NCI-H2196 treated with DMSO at 0.1 percent for 48 hours (cell line): ENCODE results near the gene SLC35D2.
"Not testable (repeated sequence)": the region's sequence is repeated elsewhere in the genome, so short reads cannot be mapped to it uniquely, and the experiment has no call there.

ENCODE experiments used
- DNase-seq: peaks from one replicate; lab custom pipeline; 2025; ENCODE audit not compliant: unreplicated experiment; lab: John Stamatoyannopoulos, UW

SLC35D2 gene

DNA sequence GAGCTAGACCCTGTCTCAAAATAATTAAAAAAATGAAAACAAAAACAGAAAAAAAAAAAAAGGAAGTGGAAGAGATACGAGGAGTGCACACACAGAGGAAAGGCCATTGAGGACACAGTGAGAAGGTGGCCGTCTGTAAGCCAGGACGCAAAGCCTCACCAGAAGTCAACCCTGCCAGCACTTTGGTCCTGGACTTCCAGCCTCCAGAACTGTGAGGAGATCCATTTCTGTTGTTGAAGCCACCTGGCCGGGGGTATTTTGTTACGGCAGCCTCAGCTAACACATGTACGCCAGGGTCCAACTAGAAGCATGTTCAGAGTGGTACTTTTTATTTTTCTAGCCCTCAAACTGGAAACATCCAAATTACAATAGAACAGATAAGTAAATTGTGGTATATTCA, 21.8 kb downstream of the SLC35D2 start:
- DNase-seq = no peak

DNA sequence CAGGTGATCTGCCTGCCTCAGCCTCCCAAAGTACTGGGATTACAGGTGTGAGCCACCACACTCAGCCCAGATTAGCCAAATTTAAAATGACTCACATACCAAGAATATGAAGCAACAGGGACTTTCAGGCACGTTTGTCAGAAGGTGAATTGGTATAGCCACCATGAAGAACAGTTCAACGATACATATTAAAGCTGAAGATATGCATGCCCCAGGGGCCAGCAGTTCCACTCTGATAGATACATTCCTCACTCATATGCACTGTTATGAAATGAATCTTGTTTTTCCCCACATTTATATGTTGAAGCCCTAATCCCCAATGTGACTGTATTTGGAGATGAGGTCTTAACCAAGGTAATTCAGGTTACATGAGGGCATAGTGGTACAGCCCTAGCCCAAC, 22.5 kb downstream of the SLC35D2 start:
- DNase-seq = no peak

DNA sequence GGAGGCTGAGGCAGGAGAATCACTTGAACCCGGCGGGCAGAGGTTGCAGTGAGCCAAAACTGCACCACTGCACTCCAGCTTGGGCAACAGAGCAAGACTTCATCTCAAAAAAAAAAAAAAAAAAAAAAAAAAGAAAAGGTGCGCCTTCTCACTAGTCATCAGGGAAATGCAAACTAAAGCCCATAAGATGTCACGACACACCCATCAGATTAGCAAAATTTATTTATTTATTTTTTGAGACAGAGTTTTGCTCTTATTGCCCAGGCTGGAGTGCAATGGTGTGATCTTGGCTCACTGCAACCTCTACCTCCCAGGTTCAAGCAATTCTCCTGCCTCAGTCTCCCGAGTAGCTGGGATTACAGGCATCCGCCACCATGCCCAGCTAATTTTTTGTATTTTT, 23.0 kb downstream of the SLC35D2 start:
- DNase-seq = not testable (repeated sequence)

DNA sequence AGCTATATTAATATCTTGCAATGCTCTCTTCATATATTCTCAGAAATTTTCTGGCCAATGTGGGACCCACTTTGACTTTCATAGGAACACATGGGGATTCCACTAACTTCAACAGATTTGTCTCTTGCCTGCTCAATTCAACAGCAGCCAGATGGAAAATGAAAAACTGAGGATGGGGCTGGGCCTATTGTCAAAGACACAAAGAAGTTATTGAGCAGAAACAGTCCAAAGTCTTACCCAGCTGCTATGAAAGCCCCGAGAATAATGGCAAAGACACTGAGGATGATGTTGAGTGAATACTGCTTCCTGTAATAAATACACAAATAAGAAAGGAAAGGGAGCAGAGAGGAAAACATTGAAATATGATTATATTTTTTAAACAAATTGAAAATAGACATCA, 32.6 kb downstream of the SLC35D2 start:
- DNase-seq = no peak

DNA sequence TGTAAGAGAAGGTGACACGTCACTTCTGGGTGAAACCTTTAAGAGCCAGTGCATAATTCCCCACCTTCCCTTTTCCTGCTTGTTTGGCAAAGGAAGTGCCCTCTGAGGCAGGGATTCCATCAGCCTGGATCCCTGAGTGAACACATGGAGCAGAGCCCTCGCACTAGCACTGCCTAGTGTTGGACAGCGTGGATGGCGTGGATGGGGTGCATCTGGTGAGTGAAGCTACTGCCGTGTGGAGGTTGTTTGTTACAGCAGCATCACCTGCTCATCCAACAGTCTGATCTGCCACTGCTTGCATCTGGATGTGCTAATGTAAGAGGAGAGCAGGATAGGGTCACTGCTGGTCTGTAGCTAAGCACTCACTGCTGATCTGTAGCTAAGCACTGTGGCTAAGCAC, 35.2 kb downstream of the SLC35D2 start:
- no peak for DNase-seq

DNA sequence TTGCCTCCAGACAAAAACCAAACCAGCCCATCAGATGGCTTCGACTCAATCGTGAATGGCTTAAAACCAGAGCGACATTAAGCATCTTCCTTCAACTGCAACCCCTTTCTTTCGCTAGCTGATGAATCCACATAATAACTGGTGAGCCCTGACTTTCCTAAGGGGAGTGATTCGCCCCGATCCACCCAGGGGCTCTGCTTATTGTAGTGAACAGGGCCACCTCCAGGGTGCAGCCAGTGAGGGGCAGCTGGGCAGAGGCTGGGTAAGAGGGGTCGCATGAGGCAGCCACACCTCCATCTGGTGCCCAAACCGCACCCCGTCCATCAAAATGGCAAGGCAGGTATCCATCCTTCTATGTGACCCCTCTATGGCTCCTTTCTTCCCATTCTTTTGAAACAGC, 38.0 kb downstream of the SLC35D2 start:
- no peak for DNase-seq

DNA sequence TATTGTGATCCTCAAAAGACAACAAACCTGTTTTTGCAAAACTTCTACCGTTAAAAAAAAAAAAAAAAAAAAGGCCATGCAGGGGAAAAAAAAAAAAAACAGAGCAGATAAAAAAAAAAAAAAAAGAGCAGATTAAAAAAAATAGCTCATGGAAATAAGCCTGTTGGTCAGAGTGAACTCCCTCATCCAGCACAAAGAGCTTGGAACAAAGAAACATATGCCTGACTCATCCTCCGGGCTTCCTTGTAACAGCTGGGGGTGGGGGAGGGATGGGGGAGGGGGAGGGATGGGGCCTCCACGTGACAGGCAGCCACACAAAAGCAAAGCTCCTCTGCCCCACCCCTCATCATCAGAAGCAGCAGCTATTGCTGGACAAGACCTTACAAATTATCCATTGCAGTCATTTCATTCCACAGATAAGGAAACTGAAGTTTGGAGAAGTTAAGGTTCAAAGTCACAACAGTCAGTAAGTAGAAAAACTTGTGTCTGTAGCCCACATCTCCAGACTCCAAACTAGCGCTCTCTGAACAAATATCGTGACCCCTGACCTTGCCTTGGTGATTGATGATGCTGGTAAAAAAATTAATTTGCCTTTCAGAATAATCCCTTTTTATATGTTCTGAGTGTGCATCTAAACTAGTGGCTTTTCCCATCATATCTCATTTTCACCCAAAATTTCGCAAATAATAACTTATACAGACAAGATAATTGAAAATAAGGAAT, 38.9 kb downstream of the SLC35D2 start:
- DNase-seq = peak; percentile 27

DNA sequence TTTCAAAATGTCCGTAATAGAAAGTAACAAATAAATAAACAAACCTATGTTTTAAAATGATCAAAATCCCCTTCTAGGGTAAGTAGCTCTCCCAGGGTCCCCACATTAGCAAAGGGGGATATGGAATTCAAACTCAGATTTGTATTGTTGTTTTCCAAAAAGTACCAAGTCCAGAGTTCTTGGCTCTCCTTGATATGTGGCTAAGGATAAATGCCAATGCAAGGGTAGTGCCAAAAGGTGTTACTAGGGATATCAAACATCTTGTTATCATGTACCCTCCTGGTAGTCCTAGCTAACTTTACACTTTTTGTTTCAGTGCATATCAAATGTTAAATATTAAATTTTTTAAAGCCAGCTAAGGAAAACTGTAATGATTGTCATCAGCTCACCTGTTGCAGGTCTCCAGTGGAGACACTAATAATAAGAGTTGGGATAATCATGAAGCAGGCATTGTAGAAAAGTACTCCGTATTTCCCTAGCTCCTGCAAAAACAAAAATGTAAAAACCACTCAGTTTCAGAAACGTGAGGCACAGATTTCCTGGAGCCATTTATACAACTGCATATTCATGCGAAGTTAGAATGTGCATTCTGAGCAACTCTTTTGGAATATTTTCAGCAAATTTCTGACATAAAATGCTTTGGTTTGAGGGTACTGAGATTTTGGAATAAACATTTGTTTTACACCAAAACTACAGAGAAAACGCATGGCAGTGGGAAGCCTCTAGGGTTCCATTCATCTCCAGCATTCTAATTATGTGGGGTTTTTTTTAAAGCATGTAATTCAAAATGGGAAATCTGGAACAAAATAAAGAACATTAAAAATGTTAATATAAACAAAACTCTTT, 39.8 kb downstream of the SLC35D2 start:
- no peak for DNase-seq

DNA sequence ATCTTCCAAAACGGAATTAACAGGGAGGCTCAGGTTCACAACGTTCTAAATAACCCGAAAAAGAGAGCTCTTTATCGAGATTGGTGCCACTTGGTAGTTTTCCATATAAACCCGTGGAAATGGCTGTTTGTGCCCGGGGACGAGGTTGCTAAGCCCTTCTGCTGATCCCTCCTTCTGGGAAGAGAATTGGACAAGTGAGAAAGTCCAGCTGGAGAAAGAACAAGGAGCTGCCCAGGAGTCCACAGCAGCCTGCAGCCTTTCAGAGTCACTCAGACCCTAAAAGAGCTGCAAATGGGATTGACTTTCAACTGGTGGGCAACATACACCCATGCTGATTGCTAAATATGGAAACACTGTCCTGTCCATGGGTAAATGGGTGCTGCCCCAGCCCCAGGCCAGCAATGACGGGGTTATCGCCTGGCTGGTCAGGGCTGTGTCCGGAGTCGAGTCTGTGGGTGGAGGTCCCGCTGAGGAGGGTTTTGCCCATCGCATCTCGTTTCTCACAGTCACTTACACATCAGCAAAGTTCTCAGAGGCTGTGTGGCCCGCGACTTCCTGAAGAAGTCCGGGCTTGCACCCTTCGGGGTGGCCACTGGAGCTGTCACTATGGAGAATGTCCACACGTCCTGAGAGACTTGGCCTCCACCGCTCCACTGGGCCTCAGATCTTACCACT, 40.8 kb downstream of the SLC35D2 start:
- DNase-seq = no peak

DNA sequence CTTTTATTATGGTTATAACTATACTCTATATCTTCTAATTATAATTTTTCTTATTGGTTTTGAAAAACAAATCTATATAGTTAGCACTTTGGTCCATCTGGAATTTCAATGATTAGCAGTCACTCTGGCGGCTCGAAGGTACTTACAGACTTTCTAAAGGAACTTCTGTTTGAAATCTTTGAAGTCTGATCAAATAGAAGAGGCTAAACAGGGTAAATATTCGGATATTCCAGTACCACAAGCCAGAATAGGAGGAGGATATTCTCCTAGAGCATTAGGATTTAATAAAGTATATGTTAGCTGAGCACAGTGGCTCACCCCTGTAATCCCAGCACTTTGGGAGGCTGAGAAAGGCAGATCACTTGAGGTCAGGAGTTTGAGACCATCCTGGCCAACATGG, 42.8 kb downstream of the SLC35D2 start:
- no peak for DNase-seq

DNA sequence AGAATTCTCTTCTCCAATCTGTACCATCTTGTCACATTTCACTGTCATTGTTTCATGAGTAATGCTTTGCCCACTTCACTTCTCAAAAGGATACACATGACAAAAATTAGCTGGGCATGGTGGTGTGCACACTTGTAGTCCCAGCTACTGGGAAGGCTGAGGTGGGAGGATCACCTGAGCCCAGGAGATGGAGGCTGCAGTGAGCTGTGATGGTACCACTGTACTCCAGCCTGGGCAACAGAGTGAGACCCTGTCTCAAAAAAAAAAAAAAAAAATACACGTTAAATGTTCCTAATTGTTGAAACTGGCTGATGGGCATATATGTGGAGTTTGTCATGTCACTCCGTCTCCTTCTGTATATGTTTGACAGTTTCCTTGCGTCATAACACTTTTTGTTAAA, 45.2 kb downstream of the SLC35D2 start:
- no peak for DNase-seq

DNA sequence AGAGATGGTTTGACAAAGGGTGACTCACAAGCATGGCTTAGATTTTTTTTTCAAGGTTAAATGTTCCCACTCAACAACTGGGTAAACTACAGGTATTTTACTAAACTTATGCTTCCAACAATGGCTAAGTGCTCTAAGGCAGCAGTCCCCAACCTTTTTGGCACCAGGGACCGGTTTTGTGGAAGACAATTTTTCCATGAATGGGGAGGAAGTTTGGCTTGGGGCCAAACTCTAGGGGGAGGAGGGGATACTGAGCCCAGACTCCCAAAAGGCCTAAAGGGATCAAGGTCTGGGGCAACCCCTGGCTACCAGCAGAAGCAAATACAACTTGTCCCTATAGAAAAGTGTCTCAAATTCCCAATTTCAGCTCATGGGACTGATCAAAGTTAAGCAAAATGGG, 49.6 kb downstream of the SLC35D2 start:
- no peak for DNase-seq

DNA sequence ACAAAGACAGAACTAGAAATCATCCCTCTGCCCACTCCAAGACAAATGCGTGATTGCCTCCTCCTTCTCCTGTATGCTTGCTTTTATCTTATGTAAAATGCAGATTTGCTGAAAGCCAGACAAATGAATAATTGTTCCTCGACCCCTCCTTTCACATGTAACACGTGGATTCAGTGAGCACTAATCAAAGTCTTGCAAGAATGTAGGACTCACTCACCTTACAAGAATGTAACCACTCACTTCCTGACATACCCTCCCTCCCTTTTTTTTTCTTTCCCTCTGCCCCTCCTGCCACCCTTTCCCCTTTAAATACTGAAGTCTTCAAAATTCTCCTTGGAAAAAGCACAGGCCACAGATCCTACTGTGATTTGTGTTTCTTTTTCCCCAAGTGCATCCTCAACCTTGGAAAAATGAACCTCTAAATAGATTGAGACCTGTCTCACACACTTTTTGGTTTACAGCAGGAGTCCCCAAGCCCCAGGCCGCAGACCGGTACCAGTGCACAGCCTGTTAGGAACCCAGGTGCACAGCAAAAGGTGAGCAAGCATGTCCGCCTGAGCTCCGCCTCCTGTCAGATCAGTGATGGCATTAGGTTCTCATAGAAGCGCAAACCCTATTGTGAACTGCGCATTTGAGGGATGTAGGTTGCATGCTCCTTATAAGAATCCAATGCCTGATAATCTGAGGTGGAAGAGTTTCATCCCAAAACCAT, 52.1 kb downstream of the SLC35D2 start:
- DNase-seq = no peak

DNA sequence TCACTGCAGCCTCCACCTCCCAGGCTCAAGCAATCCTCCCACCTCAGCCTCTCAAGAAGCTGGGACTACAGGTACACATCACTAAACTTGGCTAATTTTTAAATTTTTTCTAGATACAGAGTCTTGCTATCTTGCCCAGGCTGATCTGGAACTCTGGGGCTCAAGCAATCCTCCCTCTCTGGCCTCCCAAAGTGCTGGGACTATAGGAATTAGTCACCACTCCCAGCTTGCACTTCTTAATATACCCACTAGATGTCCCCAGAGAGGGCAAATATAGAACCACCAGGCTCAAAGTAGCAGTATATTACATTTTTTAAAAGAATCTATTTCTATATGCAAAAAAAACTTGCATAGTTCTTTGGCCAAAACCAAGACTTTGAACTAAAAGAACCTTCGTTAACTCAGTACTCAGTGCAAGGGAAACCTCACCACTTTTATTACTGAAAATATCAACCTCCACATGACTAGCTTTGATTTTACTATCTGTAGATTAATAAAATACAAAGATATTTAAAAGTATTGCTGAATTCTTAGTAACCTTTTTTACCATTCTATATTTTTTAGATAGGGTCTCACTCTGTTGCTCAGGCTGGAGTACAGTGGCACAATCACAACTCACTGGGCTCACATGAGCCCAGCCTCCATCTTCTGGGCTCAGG, 55.7 kb downstream of the SLC35D2 start:
- DNase-seq = peak; percentile 10

DNA sequence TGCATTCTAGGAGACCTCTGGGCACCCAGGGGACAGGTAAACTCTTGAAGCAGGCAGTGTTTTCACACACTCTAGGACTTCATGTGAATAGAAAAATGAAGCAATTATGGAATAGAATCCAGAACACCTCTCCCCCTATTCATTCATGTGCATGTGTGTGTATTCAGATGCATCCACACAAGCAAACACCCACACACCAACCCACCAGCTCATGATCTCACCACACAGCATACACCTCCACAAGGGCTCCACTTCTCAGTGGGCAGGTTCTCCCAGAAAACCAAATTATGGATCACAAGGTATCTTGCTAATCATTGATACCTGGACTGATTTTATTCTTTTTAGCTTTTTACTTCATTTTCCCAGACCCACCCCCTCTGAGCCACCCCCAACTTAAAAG, 60.3 kb downstream of the SLC35D2 start:
- DNase-seq = no peak

DNA sequence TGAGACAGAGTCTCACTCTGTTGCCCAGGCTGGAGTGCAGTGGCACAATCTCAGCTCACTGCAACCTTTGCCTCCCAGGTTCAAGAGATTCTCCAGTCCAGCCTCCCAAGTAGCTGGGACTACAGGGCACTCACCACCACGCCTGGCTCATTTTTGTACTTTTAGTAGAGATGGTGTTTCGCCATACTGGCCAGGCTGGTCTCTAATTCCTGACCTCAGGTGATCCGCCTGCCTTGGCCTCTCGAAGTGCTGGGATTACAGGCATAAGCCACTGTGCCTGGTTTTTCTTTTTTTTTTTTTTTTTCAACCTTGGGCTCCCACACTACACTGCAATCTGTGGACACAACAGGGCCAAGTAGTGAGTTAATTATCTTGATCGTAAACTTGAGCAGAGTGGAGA, 60.8 kb downstream of the SLC35D2 start:
- not testable (repeated sequence) for DNase-seq

DNA sequence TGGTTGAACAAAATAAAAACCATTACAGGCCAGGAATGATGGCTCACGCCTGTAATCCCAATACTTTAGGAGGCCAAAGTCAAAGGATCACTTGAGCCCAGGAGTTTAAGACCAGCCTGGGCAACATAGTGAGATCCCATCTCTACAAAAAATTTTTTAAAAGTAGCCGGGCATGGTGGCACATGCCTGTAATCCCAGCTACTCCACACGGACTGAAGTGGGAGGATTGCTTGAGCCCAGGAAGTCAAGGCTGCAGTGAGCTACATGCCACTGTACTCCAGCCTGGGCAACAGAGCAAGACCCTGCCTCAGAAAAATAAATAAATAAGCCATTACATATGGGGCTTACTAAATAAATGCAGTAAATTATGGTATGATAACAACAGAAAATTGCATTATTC, 61.3 kb downstream of the SLC35D2 start:
- DNase-seq = not testable (repeated sequence)

DNA sequence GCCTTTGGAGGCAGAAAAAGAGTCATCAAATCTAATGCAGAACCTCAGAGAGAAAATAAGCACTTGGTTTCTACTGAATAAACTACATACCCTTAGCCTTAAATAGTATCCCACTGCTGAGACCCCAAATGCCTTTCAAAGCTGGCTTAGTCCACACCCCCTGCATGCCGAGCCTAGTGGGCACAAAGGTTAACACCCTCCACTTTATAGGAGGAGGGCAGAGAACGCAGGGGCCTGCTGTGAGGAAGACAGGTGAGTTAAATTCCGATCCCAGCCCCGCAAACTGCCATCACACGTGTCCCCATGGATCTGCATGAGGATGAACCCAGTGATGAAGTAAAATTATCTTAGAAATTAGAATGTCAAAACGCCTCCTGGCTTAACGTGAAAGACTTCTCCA, 62.0 kb downstream of the SLC35D2 start:
- DNase-seq = no peak

DNA sequence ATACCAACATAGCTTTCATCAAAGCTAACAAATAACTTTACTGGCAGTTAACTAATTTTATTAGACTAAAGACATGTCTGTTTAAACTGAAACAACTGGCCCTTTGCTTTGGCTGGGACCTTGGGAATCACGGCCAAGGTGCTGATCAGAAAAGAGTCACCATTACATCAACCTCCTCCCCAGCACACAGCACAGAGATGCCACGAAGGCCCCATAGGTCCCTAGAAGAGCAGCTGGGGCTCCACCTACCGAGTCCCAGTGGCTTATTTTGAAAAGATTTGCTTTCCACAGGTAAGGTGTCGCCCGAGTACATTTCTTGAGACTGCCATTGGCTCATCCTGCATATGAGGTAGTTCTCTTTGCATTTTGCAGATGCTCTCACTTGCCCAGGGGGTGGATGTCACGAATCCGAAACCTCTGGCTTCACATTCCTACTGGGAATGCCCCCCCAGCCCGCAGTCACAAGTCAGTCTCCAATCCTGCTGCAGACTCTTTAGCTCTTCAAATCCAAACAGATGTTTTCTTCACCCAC, 62.7 kb downstream of the SLC35D2 start:
- DNase-seq = no peak

DNA sequence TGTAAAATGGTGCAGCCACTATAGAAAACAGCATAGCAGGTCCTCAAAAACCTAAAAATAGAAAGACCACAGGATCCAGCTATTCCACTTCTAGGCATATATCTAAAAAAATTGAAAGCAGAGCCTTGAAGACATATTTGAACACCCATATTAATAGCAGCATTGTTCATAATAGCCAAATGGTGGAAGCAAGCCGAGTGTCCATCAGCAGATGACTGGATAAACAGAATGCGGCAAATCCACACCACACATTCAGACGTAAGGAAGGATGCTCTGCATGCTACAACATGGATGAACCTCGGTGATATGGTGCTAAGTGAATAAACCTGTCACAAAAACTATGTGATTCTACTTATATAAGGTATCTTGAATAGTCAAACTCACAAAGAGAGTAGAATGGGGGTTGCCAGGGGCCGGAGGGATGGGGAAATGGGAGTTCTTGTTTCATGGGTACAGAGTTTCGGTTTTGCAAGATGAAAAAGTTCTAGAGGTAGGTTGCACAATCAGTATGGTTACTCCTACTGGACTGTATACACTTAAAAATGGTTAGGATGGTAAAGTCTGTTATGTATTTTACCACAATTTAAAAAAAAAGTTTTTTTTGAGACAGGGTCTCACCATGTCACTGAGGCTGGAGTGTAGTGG, 64.5 kb downstream of the SLC35D2 start:
- no peak for DNase-seq
